Renal pelvis (tissue), 4 donors: ENCODE measurements around the gene UBR4. TPM values are rescaled to one million over a fixed set of nuclear protein-coding genes. Genes with fewer than 3 reads are reported as not detected.
A peak's percentile ranks its signal among the peaks of the same experiment; 100 is the strongest.

Experiments used
- DNase-seq: peaks from one replicate; pipeline ENCODE4 v3.0.0-alpha.2; 2013
- polyA plus RNA-seq, 3 donors: library from polyadenylated mRNA; unstranded; fragments of 120-200 nt; gene quantifications; one replicate each; pipeline ENCODE4 v1.2.1, GENCODE V29; 2013; ENCODE audit not compliant: insufficient read length in 3 of 3

UBR4 gene
- polyA plus RNA-seq, 3 donors: 124 to 171 (median 147) TPM

DNA sequence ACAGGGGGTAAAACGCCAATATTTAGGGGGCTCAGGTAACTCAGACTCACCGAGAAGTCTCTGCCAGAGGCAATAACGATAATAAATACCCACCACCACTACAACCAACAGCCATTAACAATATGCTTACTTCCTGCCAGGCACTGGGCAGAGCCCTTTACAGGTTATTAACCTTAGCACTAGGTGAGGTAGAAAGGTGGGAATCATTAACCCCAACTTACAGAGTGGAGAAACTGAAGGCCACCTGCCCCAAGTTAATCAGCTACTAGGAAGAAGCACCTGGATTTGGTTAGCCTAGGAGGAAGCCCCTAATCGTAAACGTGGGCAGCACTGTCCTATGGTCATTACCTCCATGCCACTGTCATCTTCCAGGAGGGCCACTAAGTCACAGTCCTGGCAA lies 110.0 kb downstream of the UBR4 start:
- DNase-seq: no peak

- DNase-seq: no peak
Measured at GRCh38 chr1:19096990-19097389, 113.1 kb downstream of the UBR4 start.

DNA sequence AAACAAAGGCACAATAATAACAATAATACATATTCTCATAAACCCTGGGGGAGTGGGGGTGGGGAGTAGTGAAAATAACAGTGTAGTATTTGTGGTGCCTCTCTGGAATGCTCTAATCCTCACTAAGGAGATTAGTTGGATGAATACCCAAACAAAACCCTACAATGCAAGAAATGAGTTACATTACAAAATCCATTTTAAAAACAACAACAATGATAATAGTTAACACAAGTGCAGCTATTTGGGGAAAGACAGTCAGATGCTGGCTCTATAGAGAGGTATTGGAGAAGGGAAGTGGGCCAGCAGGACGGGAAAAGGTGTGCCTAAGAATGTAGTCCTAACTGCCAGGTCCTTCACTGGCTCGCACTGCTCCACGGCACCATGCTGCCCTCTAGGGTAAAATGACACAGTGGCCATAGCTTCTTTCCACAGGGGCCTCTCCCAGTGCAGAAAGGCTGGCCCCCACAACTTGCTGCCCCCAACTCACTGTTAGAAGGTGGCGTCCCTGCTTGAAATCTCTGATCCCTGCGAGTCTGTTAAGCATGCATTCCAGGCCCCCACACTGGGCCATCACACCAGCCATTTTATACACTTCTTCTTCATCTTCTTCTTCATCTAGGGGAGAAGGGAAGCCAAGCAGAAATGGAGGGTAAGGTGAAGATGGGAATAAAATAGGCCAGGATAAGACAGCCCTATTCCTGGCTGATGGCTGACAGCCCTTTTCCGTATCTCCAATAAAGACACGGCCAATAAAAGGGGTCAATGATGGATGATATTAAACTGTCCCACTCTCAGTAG lies 113.8 kb downstream of the UBR4 start:
- DNase-seq: no peak

DNA sequence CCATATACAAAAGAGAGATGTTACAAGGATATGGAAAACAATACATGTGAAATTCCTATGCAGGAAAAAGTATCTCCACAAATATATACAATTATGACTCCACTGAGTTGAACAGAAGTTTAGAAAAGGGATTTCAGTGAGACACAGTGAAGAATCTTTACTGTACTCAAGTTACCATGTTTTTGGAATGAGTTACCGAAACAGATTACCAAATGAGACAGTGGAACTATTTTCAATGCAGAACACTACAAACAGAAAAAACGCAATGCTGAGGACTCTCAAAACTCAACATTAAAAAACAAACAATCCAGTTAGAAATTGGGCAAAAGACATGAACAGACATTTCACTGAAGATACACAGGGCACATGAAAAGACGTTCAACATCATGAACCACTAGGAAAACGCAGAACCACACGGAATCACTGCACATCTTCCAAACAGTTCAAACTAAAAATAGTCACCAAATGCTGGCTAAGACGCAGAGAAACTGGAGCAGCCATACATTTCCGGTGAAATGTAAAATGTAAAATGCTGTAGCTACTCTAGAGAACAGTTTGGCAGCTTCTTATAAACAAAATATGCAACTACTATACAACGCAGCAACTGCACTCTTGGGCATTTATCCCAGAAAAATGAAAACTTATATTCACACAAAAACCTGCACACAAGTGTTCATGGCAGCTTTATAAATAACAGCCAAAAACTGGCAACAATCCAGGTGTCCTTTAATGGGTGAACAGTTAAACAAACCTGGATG lies 118.7 kb downstream of the UBR4 start:
- no peak for DNase-seq

DNA sequence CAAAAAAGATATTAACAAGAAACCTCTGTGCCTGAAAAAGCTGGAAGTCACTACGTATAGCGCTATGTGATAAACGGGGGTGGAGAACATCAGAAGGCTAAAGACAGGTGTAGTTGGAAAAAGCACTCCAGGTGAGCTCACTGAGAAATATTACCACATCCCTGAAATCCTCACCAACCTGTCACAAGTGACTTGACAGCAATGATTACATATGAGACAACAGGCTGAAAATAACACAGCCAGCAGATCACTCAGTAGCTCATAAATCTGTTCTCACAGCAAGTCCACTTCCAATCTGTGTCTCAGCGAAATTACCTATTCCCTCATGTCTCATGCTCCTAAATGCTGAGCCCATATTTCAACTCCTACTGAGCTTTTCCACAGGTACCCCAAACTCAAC lies 120.5 kb downstream of the UBR4 start:
- no peak for DNase-seq

GRCh38 chr1:19088717-19089442 lies 121.2 kb downstream of the UBR4 start:
- DNase-seq: no peak

DNA sequence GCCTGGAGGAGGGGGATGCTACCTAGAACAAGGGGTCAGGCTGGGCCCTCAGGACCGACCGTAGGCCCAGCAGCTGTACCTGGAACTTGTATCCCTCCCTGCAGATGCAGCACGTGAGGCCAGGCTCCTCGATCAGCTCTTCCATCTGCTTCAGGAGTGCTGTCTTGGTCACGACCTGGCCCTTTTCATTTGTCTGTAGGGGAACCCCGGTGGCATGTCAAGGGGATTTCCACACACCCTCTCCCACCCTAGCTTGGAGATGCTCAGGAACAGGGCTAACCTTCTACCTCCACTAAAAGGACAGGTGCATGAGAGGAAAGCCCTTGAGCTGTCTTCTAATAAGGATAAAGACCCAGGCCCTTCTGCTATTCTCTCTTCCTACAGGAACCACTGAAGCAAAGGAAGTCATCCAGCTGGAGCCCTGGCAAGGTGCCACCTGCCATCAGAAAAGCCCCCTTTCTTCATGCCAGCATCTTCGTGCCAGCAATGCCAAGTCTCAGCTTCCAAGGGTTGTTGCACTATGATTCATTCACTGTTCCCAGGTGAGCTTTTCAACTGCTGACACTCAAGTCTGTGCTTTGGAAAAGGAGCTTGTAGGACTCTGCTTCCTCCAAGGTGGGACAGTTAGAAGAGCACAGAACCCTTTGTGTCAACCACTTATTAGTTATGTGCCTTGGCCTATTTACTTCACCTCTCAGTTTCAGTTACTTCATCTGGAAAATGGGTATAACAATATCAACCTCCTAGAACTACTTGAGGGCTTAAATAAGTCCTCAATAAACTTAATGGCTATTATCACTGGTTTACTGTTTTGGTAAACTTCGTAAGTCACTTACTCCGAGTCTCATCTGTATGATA lies 122.1 kb downstream of the UBR4 start:
- no peak for DNase-seq

DNA sequence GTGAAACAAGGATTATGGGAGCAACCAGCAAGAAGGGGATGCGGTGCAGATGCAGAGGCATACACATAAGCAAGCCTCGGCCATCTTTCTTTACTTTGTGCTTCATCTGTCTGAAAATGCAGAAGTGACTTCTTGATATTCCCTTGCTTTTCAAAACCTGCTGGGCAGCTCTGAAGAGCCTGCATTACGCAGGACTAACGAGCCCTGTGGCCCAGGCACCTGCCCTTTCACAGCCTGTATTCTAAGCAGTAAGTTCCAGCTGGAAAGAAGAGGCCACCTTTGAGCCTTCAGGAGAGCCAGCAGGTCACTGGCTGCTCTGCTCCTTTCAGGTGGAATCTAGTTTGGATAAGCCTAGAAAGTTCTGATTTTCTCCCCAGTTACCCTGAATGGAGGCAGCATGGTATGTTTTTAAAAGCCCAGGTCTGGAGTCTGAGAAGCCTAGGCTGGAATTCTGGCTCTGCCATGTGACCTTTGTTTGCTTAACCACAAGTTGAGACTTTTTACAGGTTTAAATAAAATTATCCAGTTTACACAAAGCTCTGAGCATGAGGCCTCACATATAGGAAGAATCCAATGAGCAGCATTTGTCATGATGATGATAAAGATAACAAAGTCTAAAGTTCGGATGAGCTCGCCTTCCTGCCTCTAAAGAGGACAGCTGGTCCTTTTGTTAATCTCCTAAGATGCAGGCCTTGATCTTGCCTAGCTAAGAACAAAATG lies 122.9 kb downstream of the UBR4 start:
- DNase-seq: no peak

GRCh38 chr1:19086176-19086875 lies 123.7 kb downstream of the UBR4 start:
- no peak for DNase-seq

- DNase-seq: no peak
Measured at GRCh38 chr1:19084206-19084738, 125.8 kb downstream of the UBR4 start.

- no peak for DNase-seq
Measured at GRCh38 chr1:19083081-19083480, 127.0 kb downstream of the UBR4 start.

GRCh38 chr1:19081218-19081893 lies 128.7 kb downstream of the UBR4 start:
- DNase-seq: no peak

DNA sequence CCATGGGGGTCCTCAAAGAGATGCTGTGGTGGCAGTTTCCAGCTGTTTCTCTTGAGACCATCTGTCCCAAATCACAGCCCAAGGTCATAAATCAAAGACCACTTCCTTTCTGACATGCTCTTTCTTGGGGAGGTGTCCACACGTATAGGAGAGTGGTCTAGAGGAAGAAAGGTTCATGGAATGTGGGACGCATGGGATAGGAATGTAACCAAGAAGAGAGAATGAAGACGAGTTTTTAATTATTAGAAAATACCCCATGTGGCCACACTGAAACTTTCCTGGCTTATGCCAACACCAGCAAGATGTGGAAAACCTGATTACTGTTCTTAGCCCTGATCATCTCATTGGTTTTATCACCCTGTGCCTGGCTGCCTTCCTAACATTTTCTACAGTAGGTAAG lies 129.3 kb downstream of the UBR4 start:
- DNase-seq: no peak

DNA sequence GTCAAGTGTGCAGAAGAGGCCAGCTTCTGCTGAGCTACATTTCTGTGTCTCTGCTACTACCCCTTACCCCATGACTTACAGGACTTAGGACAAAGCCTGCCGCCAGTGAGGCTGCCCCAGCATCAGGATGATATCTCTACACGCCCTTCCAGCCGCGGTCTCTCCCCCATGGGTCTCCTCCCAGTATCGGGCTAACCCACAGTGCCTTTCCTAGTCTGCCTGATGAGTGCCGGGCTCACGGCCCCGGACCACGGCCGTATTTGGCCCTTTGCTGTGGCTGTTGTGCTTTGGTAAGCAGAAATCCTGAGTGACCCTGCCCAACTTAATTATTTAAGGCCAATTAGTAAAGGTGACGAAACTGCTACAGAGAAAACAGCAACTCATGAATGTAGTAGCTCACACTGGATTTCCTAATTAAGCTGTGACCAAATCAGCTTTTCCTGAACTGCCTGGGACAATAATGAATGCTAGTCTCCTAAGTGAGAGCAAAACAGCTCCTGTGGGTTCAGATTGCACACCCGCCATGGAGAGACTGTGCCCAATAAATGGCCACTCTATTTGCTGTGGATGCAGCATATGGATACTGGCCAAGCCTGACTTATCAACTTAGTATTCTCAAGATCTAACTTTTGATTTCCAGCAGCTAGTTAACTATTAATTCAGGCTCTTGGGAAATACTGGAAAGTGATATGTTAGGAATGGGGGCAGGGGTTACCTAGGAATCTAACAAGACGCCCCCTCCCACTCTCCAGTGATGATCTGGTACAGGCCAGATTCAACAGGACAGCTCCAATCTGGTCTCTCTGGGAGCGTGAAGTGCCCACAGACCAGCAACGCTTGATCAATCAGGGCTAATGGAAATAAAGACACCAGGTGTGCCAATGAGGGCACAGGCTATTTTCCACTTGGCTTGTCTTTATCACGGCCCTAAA lies 130.3 kb downstream of the UBR4 start:
- peak; percentile 74 for DNase-seq

DNA sequence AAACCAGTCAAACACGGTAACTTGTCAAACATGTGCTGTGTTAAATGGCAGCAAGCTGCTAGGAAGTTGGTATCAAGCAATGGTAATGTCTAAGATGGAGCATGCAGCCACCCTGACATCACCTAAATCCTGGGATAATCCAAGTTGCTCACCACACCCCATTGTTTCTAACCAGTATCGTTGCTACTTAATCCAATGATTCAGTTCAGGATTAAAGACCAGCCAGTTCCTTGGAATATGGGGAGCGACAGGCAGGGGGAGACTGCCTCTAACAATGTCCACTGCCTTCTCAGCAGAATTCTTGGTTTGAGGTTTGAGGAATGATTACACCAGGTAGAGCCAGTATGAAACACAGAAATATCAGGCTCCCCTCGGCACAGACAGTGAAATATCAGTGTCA lies 131.5 kb downstream of the UBR4 start:
- DNase-seq: no peak

GRCh38 chr1:19076841-19077616 lies 133.0 kb downstream of the UBR4 start:
- no peak for DNase-seq

DNA sequence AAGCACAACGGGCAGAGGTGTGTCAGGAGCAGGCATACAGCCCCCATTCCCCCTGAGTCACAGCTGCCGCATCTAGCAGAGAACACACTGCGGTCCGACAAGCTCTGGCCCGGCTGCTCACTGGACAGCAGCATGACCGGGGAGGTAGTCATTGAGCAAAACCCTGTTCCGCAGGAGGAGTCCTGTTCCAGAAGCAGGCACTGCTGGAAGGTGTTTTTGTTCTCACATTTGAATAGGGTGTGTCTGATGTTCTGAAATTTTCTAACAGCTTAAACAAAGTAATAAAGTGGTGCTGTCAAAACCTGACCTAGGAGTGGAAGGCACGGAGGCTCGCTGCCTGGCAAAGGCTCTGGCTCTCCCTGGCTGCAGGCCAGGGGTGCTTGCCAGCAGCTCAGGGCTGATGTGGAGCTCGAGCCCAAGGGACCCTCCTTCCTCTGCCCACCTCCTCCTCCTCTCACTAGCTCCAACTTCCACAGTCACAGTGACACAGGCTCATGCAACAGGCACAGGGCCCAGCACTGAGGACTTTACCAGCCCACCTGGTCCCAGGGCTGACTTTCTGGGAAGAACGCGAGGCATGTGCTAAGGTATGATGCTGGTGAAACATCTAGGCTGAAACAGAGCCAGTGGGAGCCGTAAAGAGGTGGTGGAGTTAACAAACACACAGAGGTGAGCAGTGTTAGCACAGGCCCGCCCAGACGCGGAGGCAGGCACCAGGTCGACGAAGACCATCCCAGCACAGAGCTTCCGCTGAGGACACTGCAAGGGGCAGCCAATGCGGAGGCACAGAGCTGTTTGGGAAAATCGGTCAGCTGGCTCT lies 135.0 kb downstream of the UBR4 start:
- no peak for DNase-seq
